ENCODE results near the gene OR10P1.

The OR10P1 gene

GRCh38 chr12:55685671-55686070 lies 49.0 kb downstream of the OR10P1 start:
- DNase-seq (ENCODE audit: low spot score) = no peak

- DNase-seq (ENCODE audit: low spot score) = peak; percentile 57
Measured at GRCh38 chr12:55686366-55687010, 49.8 kb downstream of the OR10P1 start.
